SK-N-SH (cell line): ENCODE measurements around the gene REEP3. TPM values are rescaled to one million over a fixed set of nuclear protein-coding genes. Genes with fewer than 3 reads are reported as not detected.

Experiments
- CTCF ChIA-PET: fragments of 300-600, 350-600 bp; formaldehyde crosslinking; extraction: SDS; loops from one replicate; lab custom pipeline; 2021; lab: Yijun Ruan, JAX
- POLR2A ChIA-PET: fragments of 350-600 bp; sonication (Branson Sonifier 250); formaldehyde crosslinking; extraction: SDS; loops from one replicate; lab custom pipeline; 2020; ENCODE audit warnings: antibody characterized with exemption, inconsistent platforms; lab: Yijun Ruan, JAX
- DNase-seq: peaks from one replicate; pipeline ENCODE4 v3.0.0; 2012
- H2AFZ ChIP-seq: fragments of 200-600 bp; sonication (generic); 2 replicates; pipeline ENCODE4 v1.8.1; 2016; ENCODE audit warnings: antibody characterized with exemption, mild to moderate bottlenecking, low read depth
- H3F3A ChIP-seq: fragments of 200-600 bp; sonication (generic); replicated peaks from 2 replicates; pipeline ENCODE3; 2016; ENCODE audit warnings: antibody characterized with exemption, mild to moderate bottlenecking; ENCODE audit not compliant: insufficient read depth
- H3K27ac ChIP-seq, 2 experiments: fragments of 200-500 bp in 1 of 2; fragments of 200-600 bp in 1 of 2; sonication (Bioruptor generic) in 1 of 2; sonication (generic), shearing (Covaris generic) in 1 of 2; 2 replicates each; pipeline versions ENCODE4 v1.5.1 to v1.6.1; 2014 to 2016; ENCODE audit warnings: low read depth in 2 of 2, inconsistent platforms in 1 of 2, low read length in 1 of 2, mild to moderate bottlenecking in 1 of 2, mixed read lengths in 1 of 2
- H3K27me3 ChIP-seq: fragments of 200-600 bp; sonication (generic), shearing (Covaris generic); 2 replicates; pipeline ENCODE4 v1.6.1; 2016; ENCODE audit warnings: mixed run types; ENCODE audit not compliant: insufficient read depth
- H3K36me3 ChIP-seq, 2 experiments: fragments of 200-500 bp in 1 of 2; fragments of 200-600 bp in 1 of 2; sonication (Bioruptor generic) in 1 of 2; sonication (generic) in 1 of 2; replicated peaks in 1 of 2; 2 replicates each; pipeline versions ENCODE3 to v1.5.1; 2014 to 2016; ENCODE audit warnings: low read length in 1 of 2, mild to moderate bottlenecking in 1 of 2; ENCODE audit not compliant: insufficient read depth in 2 of 2, control insufficient read depth in 1 of 2
- H3K4me1 ChIP-seq, 2 experiments: fragments of 200-500 bp in 1 of 2; fragments of 200-600 bp in 1 of 2; sonication (Bioruptor generic) in 1 of 2; sonication (generic), shearing (Covaris generic) in 1 of 2; 2 replicates each; pipeline versions ENCODE4 v1.5.1 to v1.6.1; 2014 to 2016; ENCODE audit warnings: low read depth in 1 of 2, low read length in 1 of 2, mixed run types in 1 of 2; ENCODE audit not compliant: insufficient read depth in 2 of 2, control insufficient read depth in 1 of 2
- H3K4me2 ChIP-seq: fragments of 200-600 bp; sonication (generic), shearing (Covaris generic); 2 replicates; pipeline ENCODE4 v1.6.1; 2017; ENCODE audit warnings: mixed run types
- H3K4me3 ChIP-seq, 2 experiments: fragments of 200-500 bp in 1 of 2; fragments of 200-600 bp in 1 of 2; sonication (Bioruptor generic) in 1 of 2; sonication (generic), shearing (Covaris generic) in 1 of 2; 2 replicates each; pipeline versions ENCODE4 v1.5.1 to v1.8.1; 2014 to 2016; ENCODE audit warnings: low read depth in 2 of 2, inconsistent platforms in 1 of 2, low read length in 1 of 2, mild to moderate bottlenecking in 1 of 2, mixed read lengths in 1 of 2, moderate library complexity in 1 of 2
- H3K79me2 ChIP-seq: fragments of 200-600 bp; sonication (generic); 2 replicates; pipeline ENCODE4 v1.8.1; 2017; ENCODE audit warnings: mild to moderate bottlenecking; ENCODE audit not compliant: insufficient read depth
- H3K9ac ChIP-seq: fragments of 200-600 bp; sonication (generic); 2 replicates; pipeline ENCODE4 v1.6.1; 2017; ENCODE audit warnings: mixed run types
- H3K9me2 ChIP-seq: fragments of 200-600 bp; sonication (generic); 2 replicates; pipeline ENCODE4 v1.6.1; 2017; ENCODE audit warnings: mixed run types
- H3K9me3 ChIP-seq: fragments of 200-600 bp; sonication (generic); 2 replicates; pipeline ENCODE4 v1.6.1; 2017; ENCODE audit warnings: mixed run types, mild to moderate bottlenecking, moderate library complexity
- H4K20me1 ChIP-seq: fragments of 200-600 bp; sonication (generic); 2 replicates; pipeline ENCODE4 v1.6.1; 2017; ENCODE audit warnings: mild to moderate bottlenecking, mixed run types; ENCODE audit not compliant: insufficient read depth
- CHD2 ChIP-seq: fragments of 150-350 bp; IDR thresholded peaks from 2 replicates; pipeline ENCODE4 v1.6.1; 2018; ENCODE audit warnings: low read length; ENCODE audit not compliant: partially characterized antibody
- EZH2phosphoT487 ChIP-seq: fragments of 200-600 bp; sonication (generic); IDR thresholded peaks from 2 replicates; pipeline ENCODE4 v1.6.1; 2017; ENCODE audit warnings: low read depth, mixed run types, mild to moderate bottlenecking, antibody characterized with exemption, moderate library complexity, borderline replicate concordance
- FOXM1 ChIP-seq: IDR thresholded peaks from 2 replicates; pipeline ENCODE4 v1.4.0; 2012; ENCODE audit warnings: low read depth, mild to moderate bottlenecking
- GATA2 ChIP-seq: sonication (generic); formaldehyde crosslinking; IDR thresholded peaks from 2 replicates; pipeline ENCODE4 v1.5.0; 2020; ENCODE audit warnings: mild to moderate bottlenecking, missing genetic modification reagents
- JUND ChIP-seq: IDR thresholded peaks from 2 replicates; pipeline ENCODE4 v1.4.0; 2012
- MEF2A ChIP-seq: IDR thresholded peaks from 2 replicates; pipeline ENCODE4 v1.4.0; 2012; ENCODE audit warnings: low read depth, borderline replicate concordance
- MXI1 ChIP-seq: IDR thresholded peaks from 2 replicates; pipeline ENCODE4 v1.6.1; 2012; ENCODE audit warnings: mild to moderate bottlenecking, low read depth, low read length, improper control_type of control experiment
- PBX3 ChIP-seq: IDR thresholded peaks from 2 replicates; pipeline ENCODE4; 2012
- POLR2AphosphoS5 ChIP-seq: IDR thresholded peaks from 2 replicates; pipeline ENCODE4 v1.6.1; 2012; ENCODE audit warnings: low read depth, low read length
- RAD21 ChIP-seq: IDR thresholded peaks from 2 replicates; pipeline ENCODE4 v1.6.1; 2012; ENCODE audit warnings: mild to moderate bottlenecking, low read length
- RXRA ChIP-seq: IDR thresholded peaks from 2 replicates; pipeline ENCODE4 v1.4.0; 2012; ENCODE audit warnings: low read depth, mild to moderate bottlenecking, borderline replicate concordance
- TAF1 ChIP-seq: IDR thresholded peaks from 2 replicates; pipeline ENCODE4 v1.6.1; 2012; ENCODE audit warnings: low read depth, mild to moderate bottlenecking, low read length, moderate library complexity, borderline replicate concordance
- TCF12 ChIP-seq: IDR thresholded peaks from 2 replicates; pipeline ENCODE4 v1.4.0; 2012
- TEAD4 ChIP-seq: IDR thresholded peaks from 2 replicates; pipeline ENCODE4 v1.4.0; 2012; ENCODE audit warnings: mild to moderate bottlenecking, borderline replicate concordance; ENCODE audit not compliant: insufficient read depth
- YY1 ChIP-seq: IDR thresholded peaks from 2 replicates; pipeline ENCODE4 v1.4.0; 2012; ENCODE audit warnings: low read depth, mild to moderate bottlenecking
- ZBTB33 ChIP-seq: IDR thresholded peaks from 2 replicates; pipeline ENCODE4 v1.4.0; 2012; ENCODE audit warnings: low read depth, borderline replicate concordance
- whole genome bisulfite sequencing: methylation state at CpG from one replicate; pipeline ENCODE4 v1.1.6; 2017; ENCODE audit warnings: low lambda C conversion rate; 5-methylcytosine and 5-hydroxymethylcytosine counted together
- polyA plus RNA-seq, 3 experiments: library from polyadenylated mRNA; depleted of rRNA; stranded (reverse); fragments of >200 nt; gene quantifications; 2 replicates each; pipeline ENCODE4 v1.2.3, GENCODE V29; 2012
- TF ChIP-seq, protein P1 (sequence below): fragments of 150-350 bp; IDR thresholded peaks from 2 replicates; pipeline ENCODE4 v1.6.1; 2017; ENCODE audit warnings: antibody characterized with exemption, low read length, low read depth, borderline replicate concordance
- TF ChIP-seq, protein P2 (sequence below): fragments of 150-350 bp; IDR thresholded peaks from 2 replicates; pipeline ENCODE4 v1.6.1; 2016; ENCODE audit warnings: mild to moderate bottlenecking, low read depth, low read length
- TF ChIP-seq, protein P3 (sequence below): IDR thresholded peaks from 2 replicates; pipeline ENCODE4 v1.4.0; 2012; ENCODE audit warnings: low read depth, borderline replicate concordance

Gene REEP3
- polyA plus RNA-seq, 1 of the 3 experiments (the other 2 are of a cell fraction) = 7.6 TPM

DNA sequence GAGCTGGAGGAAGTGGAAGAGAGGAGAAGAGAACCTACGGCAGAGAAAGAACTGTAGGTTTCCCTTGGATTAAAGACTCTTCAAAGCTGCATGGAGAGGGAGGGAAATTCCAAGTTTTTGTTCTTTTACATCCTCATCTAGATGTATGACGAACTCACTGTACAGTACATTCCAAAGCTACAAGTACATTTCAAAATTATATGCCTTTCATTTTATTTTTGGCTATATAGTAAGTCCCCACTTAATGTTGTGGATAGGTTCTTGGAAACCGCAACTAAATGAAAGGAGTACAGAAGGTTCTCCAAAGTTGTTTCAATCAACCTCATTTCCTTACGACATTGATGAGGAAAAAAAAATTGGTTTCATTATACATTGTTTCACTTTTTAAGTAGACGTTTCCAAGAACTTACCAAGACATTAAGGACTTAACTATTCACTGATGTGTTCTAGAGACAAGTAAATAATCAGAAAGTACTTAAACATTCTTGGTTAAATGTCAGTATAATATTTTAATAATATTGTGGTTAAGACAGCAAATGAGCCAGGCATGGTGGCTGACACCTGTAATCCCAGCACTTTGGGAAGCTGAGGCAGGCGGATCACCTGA lies 39.3 kb upstream of the REEP3 start:
- Histone ChIP-seq H3K36me3 (no peaks in the 10 kb centered on the region), H3K27me3 (no peaks in the 10 kb centered on the region), H3K4me2 (no peak overlapping the region), H3K4me1 (peaks cover 6 to 23% of the 10 kb centered on the region in 2 experiments; a peak in 3 of 4 replicates), H3K9ac (no peak overlapping the region), H3K27ac (no peak overlapping the region), H3F3A (peaks cover 14% of the 10 kb centered on the region), H4K20me1 (peaks cover 18% of the 10 kb centered on the region), H3K9me2 (no peaks in the 10 kb centered on the region), H2AFZ (no peak overlapping the region), H3K4me3 (no peak overlapping the region), H3K9me3 (no peaks in the 10 kb centered on the region), H3K79me2 (peaks cover 88% of the 10 kb centered on the region)
- ChIA-PET CTCF (interaction anchor here (0.6 to 0.8 kb wide), 2 partner anchors 10 to 231 kb away, joined by 3 to 4 read pairs; no protein-coding TSS in a partner anchor), POLR2A (interaction anchor here (0.9 kb wide), 1 partner anchor 213 kb away, joined by 4 read pairs; no protein-coding TSS in a partner anchor)
- TF ChIP-seq PBX3 (no peak), RAD21 (no peak), TCF12 (no peak), POLR2AphosphoS5 (no peak), TAF1 (no peak), RXRA (no peak), FOXM1 (no peak), ZBTB33 (no peak), JUND (no peak), GATA2 (no peak), EZH2phosphoT487 (no peak), MXI1 (no peak), TEAD4 (no peak), CHD2 (no peak), YY1 (no peak), MEF2A (no peak)
- TF ChIP-seq, protein P1, sequence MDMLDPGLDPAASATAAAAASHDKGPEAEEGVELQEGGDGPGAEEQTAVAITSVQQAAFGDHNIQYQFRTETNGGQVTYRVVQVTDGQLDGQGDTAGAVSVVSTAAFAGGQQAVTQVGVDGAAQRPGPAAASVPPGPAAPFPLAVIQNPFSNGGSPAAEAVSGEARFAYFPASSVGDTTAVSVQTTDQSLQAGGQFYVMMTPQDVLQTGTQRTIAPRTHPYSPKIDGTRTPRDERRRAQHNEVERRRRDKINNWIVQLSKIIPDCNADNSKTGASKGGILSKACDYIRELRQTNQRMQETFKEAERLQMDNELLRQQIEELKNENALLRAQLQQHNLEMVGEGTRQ = no peak
- TF ChIP-seq, protein P2, sequence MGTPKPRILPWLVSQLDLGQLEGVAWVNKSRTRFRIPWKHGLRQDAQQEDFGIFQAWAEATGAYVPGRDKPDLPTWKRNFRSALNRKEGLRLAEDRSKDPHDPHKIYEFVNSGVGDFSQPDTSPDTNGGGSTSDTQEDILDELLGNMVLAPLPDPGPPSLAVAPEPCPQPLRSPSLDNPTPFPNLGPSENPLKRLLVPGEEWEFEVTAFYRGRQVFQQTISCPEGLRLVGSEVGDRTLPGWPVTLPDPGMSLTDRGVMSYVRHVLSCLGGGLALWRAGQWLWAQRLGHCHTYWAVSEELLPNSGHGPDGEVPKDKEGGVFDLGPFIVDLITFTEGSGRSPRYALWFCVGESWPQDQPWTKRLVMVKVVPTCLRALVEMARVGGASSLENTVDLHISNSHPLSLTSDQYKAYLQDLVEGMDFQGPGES = no peak
- TF ChIP-seq, protein P3, sequence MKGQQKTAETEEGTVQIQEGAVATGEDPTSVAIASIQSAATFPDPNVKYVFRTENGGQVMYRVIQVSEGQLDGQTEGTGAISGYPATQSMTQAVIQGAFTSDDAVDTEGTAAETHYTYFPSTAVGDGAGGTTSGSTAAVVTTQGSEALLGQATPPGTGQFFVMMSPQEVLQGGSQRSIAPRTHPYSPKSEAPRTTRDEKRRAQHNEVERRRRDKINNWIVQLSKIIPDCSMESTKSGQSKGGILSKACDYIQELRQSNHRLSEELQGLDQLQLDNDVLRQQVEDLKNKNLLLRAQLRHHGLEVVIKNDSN = no peak
- 91% methylated on average over 6 of the region's 6 CpGs for WGBS
- no peak for DNase-seq
